Thoracic aorta (tissue), 2 donors: Measurements from ENCODE around the gene RNU1-1. TPM values are rescaled to one million over a fixed set of nuclear protein-coding genes. Genes with fewer than 3 reads are reported as not detected.

Source experiments
- ATAC-seq: fragments of 150-250 bp; one replicate; pipeline ENCODE4 v1.8.0; 2017; ENCODE audit warnings: low read depth; ENCODE audit not compliant: insufficient number of reproducible peaks, low FRiP score
- DNase-seq: peaks from one replicate; pipeline ENCODE4 v3.0.0-alpha.2; 2020; ENCODE audit warnings: low spot score
- H3K27ac ChIP-seq, 2 donors: fragments of 200-600 bp; sonication (generic); 1 replicate in 1 of 2; 2 replicates in 1 of 2; pipeline ENCODE4 v1.5.1; 2016; ENCODE audit warnings: mild to moderate bottlenecking in 2 of 2, moderate library complexity in 2 of 2
- H3K27me3 ChIP-seq: fragments of 200-600 bp; sonication (generic); replicated peaks from 2 replicates; pipeline ENCODE4 v1.6.0; 2016; ENCODE audit warnings: mild to moderate bottlenecking; ENCODE audit not compliant: insufficient read depth
- H3K36me3 ChIP-seq: fragments of 200-600 bp; sonication (generic); one replicate; pipeline ENCODE4 v1.5.1; 2016
- H3K4me1 ChIP-seq, 2 donors: fragments of 200-600 bp; sonication (generic); 1 replicate in 1 of 2; 2 replicates in 1 of 2; pipeline versions ENCODE4 v1.5.1 to v1.6.0; 2016; ENCODE audit warnings: low read depth in 2 of 2, mild to moderate bottlenecking in 1 of 2; ENCODE audit not compliant: control insufficient read depth in 1 of 2
- H3K4me3 ChIP-seq: fragments of 200-600 bp; sonication (generic); 2 replicates; pipeline ENCODE4 v1.5.1; 2016; ENCODE audit warnings: mild to moderate bottlenecking
- H3K9me3 ChIP-seq: fragments of 200-600 bp; sonication (generic); 2 replicates; pipeline ENCODE4 v1.5.1; 2016
- total RNA-seq, 2 donors: library from RNA; depleted of rRNA; stranded (reverse); fragments of >200 nt; gene quantifications; one replicate each; pipeline versions ENCODE4 v1.1.0 to v1.2.3, GENCODE V29; 2016
- TF ChIP-seq, protein P1 (sequence below): fragments of 200-600 bp; sonication (generic); IDR thresholded peaks from one replicate; pipeline ENCODE4 v1.5.1; 2019; ENCODE audit warnings: antibody characterized with exemption

Gene RNU1-1
- total RNA-seq, 2 donors from 2014 or later: under 0.01 TPM

DNA sequence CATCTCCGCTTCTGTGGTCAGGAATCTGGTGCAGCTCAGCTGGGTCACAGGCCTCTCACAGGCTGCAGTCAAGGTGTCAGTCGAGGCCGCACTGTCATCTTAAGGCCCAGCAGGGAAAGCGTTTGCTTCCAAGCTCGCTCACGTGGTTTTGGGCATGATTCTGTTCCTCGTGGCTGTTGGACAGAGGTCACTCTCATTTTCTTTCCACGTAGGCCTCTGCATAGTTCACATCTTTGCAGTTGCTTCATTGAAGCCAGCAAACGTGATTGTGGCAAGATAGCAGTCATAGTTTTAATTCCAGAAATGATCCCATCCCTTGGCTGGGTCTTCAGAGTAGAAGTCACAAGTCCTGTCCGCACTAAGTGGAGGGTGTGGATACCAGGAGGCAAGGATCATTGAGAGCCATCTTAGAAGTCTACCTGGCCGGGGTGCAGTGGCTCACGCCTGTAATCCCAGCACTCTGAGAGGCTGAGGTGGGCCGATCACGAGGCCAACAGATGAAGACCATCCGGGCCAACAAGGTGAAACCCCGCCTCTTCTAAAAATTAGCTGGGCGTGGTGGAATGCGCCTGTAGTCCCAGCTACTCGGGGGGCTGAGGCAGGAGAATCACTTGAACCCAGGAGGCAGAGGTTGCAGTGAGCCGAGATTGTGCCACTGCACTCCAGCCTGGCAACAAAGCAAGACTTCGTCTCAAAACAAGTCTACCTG, 49.0 kb downstream of the RNU1-1 start:
- ATAC-seq: no peak
- TF ChIP-seq, protein P1, sequence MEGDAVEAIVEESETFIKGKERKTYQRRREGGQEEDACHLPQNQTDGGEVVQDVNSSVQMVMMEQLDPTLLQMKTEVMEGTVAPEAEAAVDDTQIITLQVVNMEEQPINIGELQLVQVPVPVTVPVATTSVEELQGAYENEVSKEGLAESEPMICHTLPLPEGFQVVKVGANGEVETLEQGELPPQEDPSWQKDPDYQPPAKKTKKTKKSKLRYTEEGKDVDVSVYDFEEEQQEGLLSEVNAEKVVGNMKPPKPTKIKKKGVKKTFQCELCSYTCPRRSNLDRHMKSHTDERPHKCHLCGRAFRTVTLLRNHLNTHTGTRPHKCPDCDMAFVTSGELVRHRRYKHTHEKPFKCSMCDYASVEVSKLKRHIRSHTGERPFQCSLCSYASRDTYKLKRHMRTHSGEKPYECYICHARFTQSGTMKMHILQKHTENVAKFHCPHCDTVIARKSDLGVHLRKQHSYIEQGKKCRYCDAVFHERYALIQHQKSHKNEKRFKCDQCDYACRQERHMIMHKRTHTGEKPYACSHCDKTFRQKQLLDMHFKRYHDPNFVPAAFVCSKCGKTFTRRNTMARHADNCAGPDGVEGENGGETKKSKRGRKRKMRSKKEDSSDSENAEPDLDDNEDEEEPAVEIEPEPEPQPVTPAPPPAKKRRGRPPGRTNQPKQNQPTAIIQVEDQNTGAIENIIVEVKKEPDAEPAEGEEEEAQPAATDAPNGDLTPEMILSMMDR: no peak
- H3K4me1 ChIP-seq: no peaks in the 10 kb centered on the region
- H3K4me3 ChIP-seq: no peak overlapping the region
- H3K36me3 ChIP-seq: peaks cover 15% of the 10 kb centered on the region
- DNase-seq: no peak
- no peaks in the 10 kb centered on the region for H3K9me3 ChIP-seq
- H3K27me3 ChIP-seq: no peaks in the 10 kb centered on the region
- no peak overlapping the region for H3K27ac ChIP-seq

Other genes with a start within 250 kb of the RNU1-1 start
- gene FBXO42, start 161.8 kb downstream of the RNU1-1 start, total RNA-seq: 10 to 100 TPM; 71.2 to 72.2 TPM
- gene SZRD1, start 147.0 kb downstream of the RNU1-1 start, total RNA-seq: 10 to 100 TPM; 79.4 to 85.4 TPM
- not detected for gene SPATA21, start 76.9 kb downstream of the RNU1-1 start, total RNA-seq
- 10 to 100 TPM; 38.9 to 55.1 TPM for gene NECAP2, start 73.6 kb downstream of the RNU1-1 start, total RNA-seq
- 10 to 100 TPM; 21.0 to 63.2 TPM for gene NBPF1, start 99.3 kb upstream of the RNU1-1 start, total RNA-seq
- gene RNU1-3, start 152.7 kb upstream of the RNU1-1 start, total RNA-seq: under 1 TPM; under 0.01 TPM
- under 1 TPM; under 0.01 TPM for gene RNU1-4, start 226.2 kb upstream of the RNU1-1 start, total RNA-seq